ENCODE measurements around the gene USP46. TPM values are rescaled to one million over a fixed set of nuclear protein-coding genes. Genes with fewer than 3 reads are reported as not detected.

The USP46 gene
- total and polyA plus RNA-seq, 2 of the 4 experiments (the other 2 are of a cell fraction): 9.3 to 15.4 TPM

DNA sequence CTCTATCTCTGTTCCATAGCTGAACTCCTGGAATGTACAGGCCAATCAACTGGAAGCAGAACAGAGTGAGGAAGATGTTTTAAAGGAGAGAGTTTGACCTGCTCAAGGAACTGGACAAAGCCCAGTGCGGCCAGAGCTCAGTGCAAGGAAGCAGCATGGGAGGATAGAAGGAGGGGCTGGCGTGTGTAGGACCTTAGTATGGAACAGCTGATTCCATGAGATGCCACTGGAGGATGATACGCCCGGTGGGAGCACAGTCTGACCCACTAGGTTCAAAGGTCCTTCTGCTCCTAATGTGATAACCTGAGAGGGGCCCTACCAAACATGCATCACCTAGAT is 81.5 kb downstream of the USP46 start:
- Histone ChIP-seq H2AK9ac (replicated peaks; ENCODE audit: low read depth, low read length, poor library complexity) (no peak overlapping the region), H2BK15ac (ENCODE audit: low read depth, low read length) (peak overlapping the region; percentile 73; the same call in 1 of the 3 replicates), H3K27me3 (ENCODE audit: control insufficient read depth, insufficient read depth, low read length) (no peaks in the 10 kb centered on the region), H3K79me1 (ENCODE audit: low read depth in 1 of 2, low read length in 2 of 2) (no peaks in the 10 kb centered on the region), H3K36me3 (ENCODE audit: control insufficient read depth, insufficient read depth, low read length) (no peaks in the 10 kb centered on the region), H4K20me1 (ENCODE audit: insufficient read depth, low read length) (no peaks in the 10 kb centered on the region), H4K91ac (ENCODE audit: insufficient read depth, low read depth, low read length) (peak overlapping the region; percentile 49), H3K4me3 (ENCODE audit: insufficient read depth, low read depth, low read length) (no peak overlapping the region), H3K4me1 (ENCODE audit: control insufficient read depth, insufficient read depth, low read length) (peaks cover 12% of the 10 kb centered on the region), H3K18ac (ENCODE audit: low read depth, low read length) (peak overlapping the region; percentile 31; the same call in 1 of the 2 replicates), H4K8ac (ENCODE audit: low read depth in 2 of 2, low read length in 2 of 2) (peak overlapping the region; percentile 49 to 53; a peak in 2 of 4 replicates), H3K4me2 (ENCODE audit: low read depth, low read length) (no peak overlapping the region), H2BK20ac (ENCODE audit: low read depth, low read length) (peak overlapping the region; percentile 20), H3K56ac (ENCODE audit: extremely low read depth, insufficient read depth, low read length) (no peak overlapping the region), H3K4ac (ENCODE audit: low read depth, low read length) (peak overlapping the region; percentile 52), H3K27ac (ENCODE audit: insufficient read depth, low read length) (peak overlapping the region; percentile 15), H2AFZ (replicated peaks; ENCODE audit: low read length, poor library complexity) (no peak overlapping the region), H3K9me1 (ENCODE audit: insufficient read depth, low read length) (peaks cover 2% of the 10 kb centered on the region; the same call in 1 of the 2 replicates), H4K5ac (ENCODE audit: low read depth, low read length) (peak overlapping the region; percentile 3; the same call in 1 of the 2 replicates), H2BK5ac (ENCODE audit: low read depth, low read length, poor library complexity, severe bottlenecking) (no peak overlapping the region), H3K14ac (replicated peaks; ENCODE audit: low read depth, low read length) (no peak overlapping the region; the same call in 1 of the 2 replicates), H3K9me3 (ENCODE audit: control insufficient read depth, insufficient read depth, low read length) (peaks cover 4% of the 10 kb centered on the region), H3K9ac (ENCODE audit: low read depth, low read length) (no peak overlapping the region), H2BK120ac (ENCODE audit: low read depth, low read length) (peak overlapping the region; percentile 36), H2AK5ac (ENCODE audit: low read depth, low read length) (peak overlapping the region; percentile 68), H3K23ac (ENCODE audit: low read depth, low read length) (peak overlapping the region; percentile 18; the same call in 1 of the 2 replicates)
- DNase-seq (no peak), ATAC-seq (ENCODE audit: low read depth) (no peak)
- 100% methylated on average over 2 of the region's 4 CpGs; no CpG with 5 or more reads in 1 of the 2 experiments for WGBS, 2 experiments (ENCODE audit: extremely low coverage in 2 of 2, insufficient read length in 1 of 2)
- TF ChIP-seq RAD21 (IDR thresholded peaks at IDR 0.05; ENCODE audit: low read length): no peak
- no peak for TF ChIP-seq NFE2L2 (IDR thresholded peaks at IDR 0.05; ENCODE audit: low read depth, low read length)
- TF ChIP-seq CHD1 (IDR thresholded peaks at IDR 0.05; ENCODE audit: low read depth, low read length): no peak
- TF ChIP-seq SMC3 (IDR thresholded peaks at IDR 0.05; ENCODE audit: low read depth, low read length): no peak
- TF ChIP-seq RCOR1 (IDR thresholded peaks at IDR 0.05; ENCODE audit: insufficient replicate concordance, low read length): no peak
- no peak for TF ChIP-seq POLR2A (IDR thresholded peaks at IDR 0.05; ENCODE audit: low read depth, low read length)
- no peak for TF ChIP-seq FOS (IDR thresholded peaks at IDR 0.05; ENCODE audit: low read depth, low read length)
- TF ChIP-seq, protein P1, sequence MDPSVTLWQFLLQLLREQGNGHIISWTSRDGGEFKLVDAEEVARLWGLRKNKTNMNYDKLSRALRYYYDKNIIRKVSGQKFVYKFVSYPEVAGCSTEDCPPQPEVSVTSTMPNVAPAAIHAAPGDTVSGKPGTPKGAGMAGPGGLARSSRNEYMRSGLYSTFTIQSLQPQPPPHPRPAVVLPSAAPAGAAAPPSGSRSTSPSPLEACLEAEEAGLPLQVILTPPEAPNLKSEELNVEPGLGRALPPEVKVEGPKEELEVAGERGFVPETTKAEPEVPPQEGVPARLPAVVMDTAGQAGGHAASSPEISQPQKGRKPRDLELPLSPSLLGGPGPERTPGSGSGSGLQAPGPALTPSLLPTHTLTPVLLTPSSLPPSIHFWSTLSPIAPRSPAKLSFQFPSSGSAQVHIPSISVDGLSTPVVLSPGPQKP (IDR thresholded peaks at IDR 0.05; ENCODE audit: borderline replicate concordance, low read depth, low read length): no peak
- TF ChIP-seq, protein P2, sequence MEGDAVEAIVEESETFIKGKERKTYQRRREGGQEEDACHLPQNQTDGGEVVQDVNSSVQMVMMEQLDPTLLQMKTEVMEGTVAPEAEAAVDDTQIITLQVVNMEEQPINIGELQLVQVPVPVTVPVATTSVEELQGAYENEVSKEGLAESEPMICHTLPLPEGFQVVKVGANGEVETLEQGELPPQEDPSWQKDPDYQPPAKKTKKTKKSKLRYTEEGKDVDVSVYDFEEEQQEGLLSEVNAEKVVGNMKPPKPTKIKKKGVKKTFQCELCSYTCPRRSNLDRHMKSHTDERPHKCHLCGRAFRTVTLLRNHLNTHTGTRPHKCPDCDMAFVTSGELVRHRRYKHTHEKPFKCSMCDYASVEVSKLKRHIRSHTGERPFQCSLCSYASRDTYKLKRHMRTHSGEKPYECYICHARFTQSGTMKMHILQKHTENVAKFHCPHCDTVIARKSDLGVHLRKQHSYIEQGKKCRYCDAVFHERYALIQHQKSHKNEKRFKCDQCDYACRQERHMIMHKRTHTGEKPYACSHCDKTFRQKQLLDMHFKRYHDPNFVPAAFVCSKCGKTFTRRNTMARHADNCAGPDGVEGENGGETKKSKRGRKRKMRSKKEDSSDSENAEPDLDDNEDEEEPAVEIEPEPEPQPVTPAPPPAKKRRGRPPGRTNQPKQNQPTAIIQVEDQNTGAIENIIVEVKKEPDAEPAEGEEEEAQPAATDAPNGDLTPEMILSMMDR (conservative IDR thresholded peaks at IDR 0.05; ENCODE audit: low read depth, low read length): no peak
- TF ChIP-seq BHLHE40 (IDR thresholded peaks at IDR 0.05; ENCODE audit: low read depth, low read length): no peak
- TF ChIP-seq MAFK (IDR thresholded peaks at IDR 0.05; ENCODE audit: low read depth, low read length): no peak
- no peak for TF ChIP-seq MXI1 (IDR thresholded peaks at IDR 0.05; ENCODE audit: borderline replicate concordance, low read depth, low read length)
- in situ Hi-C loops (cut with MboI; ENCODE audit: low sequenced_read_pairs): no loop called here
- no TSS peak for BruUV-seq (replicated peaks)
- dilution Hi-C loops (cut with HindIII; ENCODE audit: low sequenced_read_pairs, unreplicated experiment): no loop called here
- CTCF ChIA-PET: interaction anchor here (0.9 to 1.6 kb wide), 2 partner anchors 10 to 31 kb away, joined by 4 to 5 read pairs; no protein-coding TSS in a partner anchor
- POLR2A ChIA-PET (ENCODE audit: unreplicated experiment): no interaction called here
- intact Hi-C loops (cut with micrococcal nuclease): no loop called here
